HG03565 (cell line): ENCODE data around the gene SNX19.

ENCODE experiments used
- ATAC-seq: cut with Tn5 transposase; IDR thresholded peaks from one replicate; pipeline ENCODE4 v1.9.1; 2021; ENCODE audit warnings: mild to moderate bottlenecking, moderate library complexity; ENCODE audit not compliant: unreplicated experiment

Gene SNX19

GRCh38 chr11:130906616-130907015 is 9.7 kb downstream of the SNX19 start:
- ATAC-seq, result no peak

- no peak for ATAC-seq
These were observed 10.8 kb downstream of the SNX19 start for GRCh38 chr11:130905512-130905911.

- no peak for ATAC-seq
These were observed 11.9 kb downstream of the SNX19 start for GRCh38 chr11:130904380-130904779.

GRCh38 chr11:130902380-130902779 is 13.9 kb downstream of the SNX19 start:
- no peak for ATAC-seq

- no peak for ATAC-seq
These were observed 17.2 kb downstream of the SNX19 start for GRCh38 chr11:130899106-130899505.

GRCh38 chr11:130897262-130898182 is 18.8 kb downstream of the SNX19 start:
- ATAC-seq, result no peak

- peak; percentile 94 for ATAC-seq
These were observed 21.8 kb downstream of the SNX19 start for GRCh38 chr11:130894322-130895025.

- no peak for ATAC-seq
These were observed 23.4 kb downstream of the SNX19 start for GRCh38 chr11:130892861-130893260.

- ATAC-seq, result no peak
These were observed 25.0 kb downstream of the SNX19 start for GRCh38 chr11:130891326-130891725.

- no peak for ATAC-seq
These were observed 26.1 kb downstream of the SNX19 start for GRCh38 chr11:130890039-130890745.

GRCh38 chr11:130888790-130889189 is 27.5 kb downstream of the SNX19 start:
- no peak for ATAC-seq

- no peak for ATAC-seq
These were observed 29.6 kb downstream of the SNX19 start for GRCh38 chr11:130886704-130887103.

GRCh38 chr11:130882138-130882551 is 34.1 kb downstream of the SNX19 start:
- peak; percentile 29 for ATAC-seq

- peak; percentile 26 for ATAC-seq
These were observed 34.7 kb downstream of the SNX19 start for GRCh38 chr11:130881475-130882137.

GRCh38 chr11:130879836-130880235 is 36.4 kb downstream of the SNX19 start:
- ATAC-seq, result no peak

GRCh38 chr11:130876931-130877915 is 39.1 kb downstream of the SNX19 start:
- ATAC-seq, result no peak

- ATAC-seq, result no peak
These were observed 40.2 kb downstream of the SNX19 start for GRCh38 chr11:130876100-130876499.

- no peak for ATAC-seq
These were observed 41.2 kb downstream of the SNX19 start for GRCh38 chr11:130874955-130875531.

GRCh38 chr11:130874396-130874795 is 41.9 kb downstream of the SNX19 start:
- ATAC-seq, result no peak
